Body of pancreas (tissue), 4 donors: ENCODE results near the gene RPS18.

ENCODE experiments used
- CTCF ChIP-seq, 7 experiments: fragments of 450-650 bp in 4 of 7; fragments of 200-600 bp in 3 of 7; sonication (generic) in 3 of 7; IDR thresholded peaks; one replicate each; pipeline ENCODE4 v1.5.1; 2016 to 2019; ENCODE audit warnings: antibody characterized with exemption in 7 of 7
- POLR2A ChIP-seq, 3 donors: fragments of 450-650 bp; IDR thresholded peaks; one replicate each; pipeline ENCODE4 v1.6.1; 2016; ENCODE audit warnings: antibody characterized with exemption in 3 of 3, mild to moderate bottlenecking in 2 of 3

DNA sequence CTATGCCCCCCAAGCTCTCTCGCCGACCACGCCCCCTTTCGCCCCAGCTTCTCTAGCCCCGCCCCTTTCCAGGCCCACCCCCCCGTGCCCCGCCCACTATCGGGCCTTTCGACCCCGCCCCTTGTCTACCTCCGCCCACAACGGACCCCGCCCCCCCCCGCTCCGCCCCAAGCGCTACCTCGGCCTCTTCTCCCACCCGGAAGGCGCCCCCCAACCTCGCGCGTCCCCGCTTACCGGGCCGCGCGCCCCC, 45.5 kb downstream of the RPS18 start:
- TF ChIP-seq CTCF (IDR thresholded peaks at IDR 0.05) (no peak), POLR2A (IDR thresholded peaks at IDR 0.05) (no peak)
